ENCODE measurements around the gene STRA8.

Gene STRA8

GRCh38 chr7:135233570-135233969 lies at the start of gene STRA8:
TSS of gene STRA8 (plus strand) at chr7:135233838. CDS start at chr7:135240525, 6,687 bp downstream.
- H3K36me3 ChIP-seq (ENCODE audit: insufficient read depth, low read length), result no peaks in the 10 kb centered on the region
- H3K27me3 ChIP-seq (ENCODE audit: insufficient read depth, low read length), result no peaks in the 10 kb centered on the region
- no peaks in the 10 kb centered on the region for H3K4me1 ChIP-seq (ENCODE audit: insufficient read depth, low read length)
- H3K9me3 ChIP-seq (ENCODE audit: low read length), result no peaks in the 10 kb centered on the region
- no peak within 1 kb of the TSS for H2AFZ ChIP-seq (ENCODE audit: low read depth, low read length)
- H3K4me3 ChIP-seq (ENCODE audit: low read length), result no peak within 1 kb of the TSS

- Histone ChIP-seq H2AFZ (ENCODE audit: low read depth, low read length) (no peak overlapping the region), H3K27me3 (ENCODE audit: insufficient read depth, low read length) (no peaks in the 10 kb centered on the region), H3K9me3 (ENCODE audit: low read length) (peaks cover 20% of the 10 kb centered on the region), H3K4me1 (ENCODE audit: insufficient read depth, low read length) (peaks cover 3% of the 10 kb centered on the region), H3K4me3 (ENCODE audit: low read length) (no peak overlapping the region), H3K36me3 (ENCODE audit: insufficient read depth, low read length) (peaks cover 37% of the 10 kb centered on the region)
These were observed 49.3 kb upstream of the STRA8 start for GRCh38 chr7:135184254-135184841.

GRCh38 chr7:135185471-135186260 lies 48.0 kb upstream of the STRA8 start:
- Histone ChIP-seq H3K36me3 (ENCODE audit: insufficient read depth, low read length) (peaks cover 37% of the 10 kb centered on the region), H2AFZ (ENCODE audit: low read depth, low read length) (no peak overlapping the region), H3K9me3 (ENCODE audit: low read length) (peaks cover 16% of the 10 kb centered on the region), H3K27me3 (ENCODE audit: insufficient read depth, low read length) (no peaks in the 10 kb centered on the region), H3K4me3 (ENCODE audit: low read length) (no peak overlapping the region), H3K4me1 (ENCODE audit: insufficient read depth, low read length) (peaks cover 8% of the 10 kb centered on the region)

- no peak overlapping the region for H2AFZ ChIP-seq (ENCODE audit: low read depth, low read length)
- peaks cover 8% of the 10 kb centered on the region for H3K4me1 ChIP-seq (ENCODE audit: insufficient read depth, low read length)
- H3K9me3 ChIP-seq (ENCODE audit: low read length), result peaks cover 13% of the 10 kb centered on the region
- peaks cover 37% of the 10 kb centered on the region for H3K36me3 ChIP-seq (ENCODE audit: insufficient read depth, low read length)
- no peak overlapping the region for H3K4me3 ChIP-seq (ENCODE audit: low read length)
- no peaks in the 10 kb centered on the region for H3K27me3 ChIP-seq (ENCODE audit: insufficient read depth, low read length)
These were observed 47.4 kb upstream of the STRA8 start for GRCh38 chr7:135186261-135186540.

GRCh38 chr7:135186841-135187253 lies 46.8 kb upstream of the STRA8 start:
- no peaks in the 10 kb centered on the region for H3K27me3 ChIP-seq (ENCODE audit: insufficient read depth, low read length)
- H3K4me1 ChIP-seq (ENCODE audit: insufficient read depth, low read length), result peaks cover 8% of the 10 kb centered on the region
- H3K9me3 ChIP-seq (ENCODE audit: low read length), result peaks cover 10% of the 10 kb centered on the region
- H3K4me3 ChIP-seq (ENCODE audit: low read length), result no peak overlapping the region
- H3K36me3 ChIP-seq (ENCODE audit: insufficient read depth, low read length), result peaks cover 37% of the 10 kb centered on the region
- no peak overlapping the region for H2AFZ ChIP-seq (ENCODE audit: low read depth, low read length)

GRCh38 chr7:135188298-135188984 lies 45.2 kb upstream of the STRA8 start:
- Histone ChIP-seq H3K4me1 (ENCODE audit: insufficient read depth, low read length) (peaks cover 10% of the 10 kb centered on the region), H3K36me3 (ENCODE audit: insufficient read depth, low read length) (peaks cover 33% of the 10 kb centered on the region), H3K9me3 (ENCODE audit: low read length) (no peaks in the 10 kb centered on the region)

GRCh38 chr7:135189221-135189662 lies 44.4 kb upstream of the STRA8 start:
- H2AFZ ChIP-seq (ENCODE audit: low read depth, low read length), result no peak overlapping the region
- H3K4me1 ChIP-seq (ENCODE audit: insufficient read depth, low read length), result peaks cover 14% of the 10 kb centered on the region
- H3K9me3 ChIP-seq (ENCODE audit: low read length), result no peaks in the 10 kb centered on the region
- no peaks in the 10 kb centered on the region for H3K27me3 ChIP-seq (ENCODE audit: insufficient read depth, low read length)
- H3K4me3 ChIP-seq (ENCODE audit: low read length), result no peak overlapping the region
- peaks cover 28% of the 10 kb centered on the region for H3K36me3 ChIP-seq (ENCODE audit: insufficient read depth, low read length)

More at GRCh38 chr7:135188298-135188984, 45.2 kb upstream of the STRA8 start:
- Histone ChIP-seq H3K27me3 (ENCODE audit: insufficient read depth, low read length) (no peaks in the 10 kb centered on the region), H2AFZ (ENCODE audit: low read depth, low read length) (no peak overlapping the region), H3K4me3 (ENCODE audit: low read length) (no peak overlapping the region)

- H3K4me3 ChIP-seq (ENCODE audit: low read length), result no peak overlapping the region
- no peaks in the 10 kb centered on the region for H3K27me3 ChIP-seq (ENCODE audit: insufficient read depth, low read length)
- H3K4me1 ChIP-seq (ENCODE audit: insufficient read depth, low read length), result peaks cover 14% of the 10 kb centered on the region
- no peaks in the 10 kb centered on the region for H3K9me3 ChIP-seq (ENCODE audit: low read length)
- H2AFZ ChIP-seq (ENCODE audit: low read depth, low read length), result no peak overlapping the region
- peaks cover 29% of the 10 kb centered on the region for H3K36me3 ChIP-seq (ENCODE audit: insufficient read depth, low read length)
These were observed 43.7 kb upstream of the STRA8 start for GRCh38 chr7:135189961-135190360.

GRCh38 chr7:135190703-135191102 lies 42.9 kb upstream of the STRA8 start:
- Histone ChIP-seq H3K36me3 (ENCODE audit: insufficient read depth, low read length) (peaks cover 25% of the 10 kb centered on the region), H2AFZ (ENCODE audit: low read depth, low read length) (no peak overlapping the region), H3K4me3 (ENCODE audit: low read length) (no peak overlapping the region), H3K9me3 (ENCODE audit: low read length) (no peaks in the 10 kb centered on the region), H3K4me1 (ENCODE audit: insufficient read depth, low read length) (peaks cover 14% of the 10 kb centered on the region), H3K27me3 (ENCODE audit: insufficient read depth, low read length) (no peaks in the 10 kb centered on the region)

- Histone ChIP-seq H3K27me3 (ENCODE audit: insufficient read depth, low read length) (no peaks in the 10 kb centered on the region), H3K9me3 (ENCODE audit: low read length) (no peaks in the 10 kb centered on the region), H3K36me3 (ENCODE audit: insufficient read depth, low read length) (peaks cover 26% of the 10 kb centered on the region), H3K4me3 (ENCODE audit: low read length) (no peak overlapping the region), H3K4me1 (ENCODE audit: insufficient read depth, low read length) (peaks cover 14% of the 10 kb centered on the region), H2AFZ (ENCODE audit: low read depth, low read length) (no peak overlapping the region)
These were observed 40.6 kb upstream of the STRA8 start for GRCh38 chr7:135192914-135193536.

- Histone ChIP-seq H2AFZ (ENCODE audit: low read depth, low read length) (no peak overlapping the region), H3K27me3 (ENCODE audit: insufficient read depth, low read length) (no peaks in the 10 kb centered on the region), H3K36me3 (ENCODE audit: insufficient read depth, low read length) (peaks cover 24% of the 10 kb centered on the region), H3K4me1 (ENCODE audit: insufficient read depth, low read length) (peaks cover 14% of the 10 kb centered on the region), H3K4me3 (ENCODE audit: low read length) (no peak overlapping the region), H3K9me3 (ENCODE audit: low read length) (no peaks in the 10 kb centered on the region)
These were observed 40.0 kb upstream of the STRA8 start for GRCh38 chr7:135193615-135194081.

- H3K36me3 ChIP-seq (ENCODE audit: insufficient read depth, low read length), result peaks cover 30% of the 10 kb centered on the region
- peaks cover 9% of the 10 kb centered on the region for H3K4me1 ChIP-seq (ENCODE audit: insufficient read depth, low read length)
- H3K27me3 ChIP-seq (ENCODE audit: insufficient read depth, low read length), result no peaks in the 10 kb centered on the region
- H3K4me3 ChIP-seq (ENCODE audit: low read length), result no peak overlapping the region
- H2AFZ ChIP-seq (ENCODE audit: low read depth, low read length), result no peak overlapping the region
- H3K9me3 ChIP-seq (ENCODE audit: low read length), result no peaks in the 10 kb centered on the region
These were observed 39.0 kb upstream of the STRA8 start for GRCh38 chr7:135194494-135195095.
